Naive thymus-derived CD4-positive, alpha-beta T cell (primary cell): Measurements from ENCODE around the gene ANK3. TPM values are rescaled to one million over a fixed set of nuclear protein-coding genes. Genes with fewer than 3 reads are reported as not detected.

ENCODE experiments used
- ATAC-seq: fragments of 150-1000 bp; cut with Tn5 transposase; 2 replicates; pipeline ENCODE4 v1.10.0; 2021; ENCODE audit warnings: mild to moderate bottlenecking, moderate library complexity
- CTCF ChIA-PET: fragments of 350-600 bp; sonication (Branson Sonifier 250); formaldehyde crosslinking; loops from one replicate; lab custom pipeline; 2021; ENCODE audit warnings: antibody characterized with exemption; lab: Charles Lee
- POLR2A ChIA-PET: fragments of 350-600 bp; sonication (Branson Sonifier 250); formaldehyde crosslinking; loops from one replicate; lab custom pipeline; 2021; ENCODE audit warnings: antibody characterized with exemption, inconsistent platforms; lab: Charles Lee
- DNase-seq, 9 donors: peaks; one replicate each; pipeline versions ENCODE4 v3.0.0 to v3.0.0-alpha.2; 2020 to 2022; ENCODE audit warnings: mixed read lengths in 1 of 9
- H3K27ac ChIP-seq: one replicate; pipeline ENCODE4 v1.7.0; 2013; ENCODE audit warnings: mild to moderate bottlenecking, low read depth, low read length, moderate library complexity
- H3K27me3 ChIP-seq, 2 donors: one replicate each; pipeline ENCODE4 v1.7.0; 2013; ENCODE audit warnings: low read length in 2 of 2, mild to moderate bottlenecking in 2 of 2, moderate library complexity in 2 of 2; ENCODE audit not compliant: control insufficient read depth in 2 of 2, insufficient read depth in 2 of 2
- H3K36me3 ChIP-seq, 3 experiments: 1 replicate in 2 of 3; 2 replicates in 1 of 3; pipeline ENCODE4 v1.7.0; 2013; ENCODE audit warnings: low read length in 3 of 3, mild to moderate bottlenecking in 3 of 3, moderate library complexity in 1 of 3; ENCODE audit not compliant: insufficient read depth in 3 of 3, control insufficient read depth in 2 of 3
- H3K4me1 ChIP-seq, 2 donors: one replicate each; pipeline ENCODE4 v1.7.0; 2013; ENCODE audit warnings: low read length in 2 of 2, mild to moderate bottlenecking in 2 of 2, moderate library complexity in 1 of 2; ENCODE audit not compliant: control insufficient read depth in 2 of 2, insufficient read depth in 2 of 2
- H3K4me3 ChIP-seq: 2 replicates; pipeline ENCODE4 v1.7.0; 2013; ENCODE audit warnings: mild to moderate bottlenecking, low read length
- H3K9me3 ChIP-seq, 3 experiments: 1 replicate in 2 of 3; 2 replicates in 1 of 3; pipeline ENCODE4 v1.7.0; 2013; ENCODE audit warnings: low read length in 3 of 3; ENCODE audit not compliant: control insufficient read depth in 2 of 3
- H3K27ac Mint-ChIP-seq, 9 donors: one replicate each; pipeline ENCODE4 v1.8.0; 2020 to 2022; ENCODE audit warnings: mixed read lengths in 9 of 9, mild to moderate bottlenecking in 8 of 9, moderate library complexity in 5 of 9, inconsistent platforms in 2 of 9
- H3K27me3 Mint-ChIP-seq, 5 donors: one replicate each; pipeline ENCODE4 v1.8.0; 2021 to 2022; ENCODE audit warnings: mixed read lengths in 5 of 5, mild to moderate bottlenecking in 1 of 5
- H3K36me3 Mint-ChIP-seq, 5 donors: one replicate each; pipeline ENCODE4 v1.8.0; 2020 to 2022; ENCODE audit warnings: mixed read lengths in 5 of 5, mild to moderate bottlenecking in 3 of 5, inconsistent platforms in 1 of 5
- H3K4me1 Mint-ChIP-seq, 7 donors: one replicate each; pipeline ENCODE4 v1.8.0; 2020 to 2022; ENCODE audit warnings: mixed read lengths in 7 of 7, mild to moderate bottlenecking in 3 of 7, inconsistent platforms in 1 of 7
- H3K4me3 Mint-ChIP-seq, 10 donors: one replicate each; pipeline ENCODE4 v1.8.0; 2020 to 2022; ENCODE audit warnings: mild to moderate bottlenecking in 10 of 10, mixed read lengths in 10 of 10, moderate library complexity in 6 of 10, inconsistent platforms in 2 of 10
- H3K9me3 Mint-ChIP-seq, 11 donors: one replicate each; pipeline ENCODE4 v1.8.0; 2020 to 2022; ENCODE audit warnings: mixed read lengths in 11 of 11, mild to moderate bottlenecking in 4 of 11, inconsistent platforms in 1 of 11, moderate library complexity in 1 of 11
- intact Hi-C, 2 donors: fragments of 100-400 bp; cut with micrococcal nuclease; formaldehyde crosslinking; loops; one replicate each; pipeline ENCODE4 v1.15.1; 2023
- polyA plus RNA-seq, 2 donors: library from polyadenylated mRNA; unstranded; fragments of 300-500 nt; fragmentation: Illumina TruSeq; gene quantifications; one replicate each; pipeline ENCODE4 v1.2.3, GENCODE V29; 2021
- total RNA-seq, 6 experiments: library from RNA in 5 of 6; stranded (reverse) in 5 of 6; gene quantifications; 1 replicate in 5 of 6; 2 replicates in 1 of 6; pipeline ENCODE4 v1.2.3 and lab custom pipeline; 2021 to 2026

The ANK3 gene
- total and polyA plus RNA-seq, 7 experiments from 2014 or later = 23.9 to 72.9 (median 61.4) TPM

DNA sequence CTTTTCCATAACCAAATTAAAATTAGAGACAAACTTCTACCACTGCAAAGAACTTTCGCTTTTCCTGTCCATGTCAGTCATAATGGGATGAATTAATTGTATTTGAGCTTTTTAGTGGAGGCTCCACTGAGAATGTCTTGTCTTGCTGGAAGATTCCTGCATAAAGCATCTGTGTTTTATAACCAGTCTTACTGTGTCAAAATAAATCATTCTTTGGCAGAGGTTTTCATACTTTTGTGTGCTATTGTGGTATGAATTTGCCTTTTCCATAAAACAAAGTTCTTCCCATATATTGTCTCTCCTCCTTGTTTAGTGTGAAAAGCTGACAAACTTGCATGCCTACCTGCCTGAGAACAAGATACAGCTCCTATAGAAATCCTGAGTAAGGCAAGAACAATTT is 358.5 kb downstream of the ANK3 start:
- ATAC-seq (no peak), DNase-seq (no peak)
- no peaks in the 10 kb centered on the region for H3K27me3 ChIP-seq
- H3K9me3 Mint-ChIP-seq = no peaks in the 10 kb centered on the region
- H3K9me3 ChIP-seq = no peaks in the 10 kb centered on the region
- H3K4me1 Mint-ChIP-seq = peaks cover 0 to 9% (median 0%) of the 10 kb centered on the region in 7 donors
- no peaks in the 10 kb centered on the region for H3K4me1 ChIP-seq
- ChIA-PET CTCF (interaction anchor here (0.6 to 1.5 kb wide), 2 partner anchors 12 to 405 kb away, joined by 4 to 5 read pairs; no protein-coding TSS in a partner anchor), POLR2A (interaction anchor here (0.5 kb wide), 1 partner anchor 813 kb away, joined by 3 read pairs; no protein-coding TSS in a partner anchor)
- H3K27me3 Mint-ChIP-seq = no peaks in the 10 kb centered on the region
- H3K4me3 ChIP-seq = no peak overlapping the region
- no peak overlapping the region for H3K4me3 Mint-ChIP-seq
- H3K27ac ChIP-seq = no peak overlapping the region
- H3K36me3 Mint-ChIP-seq = peaks cover 0 to 14% (median 1%) of the 10 kb centered on the region in 5 donors
- peak overlapping the region in 2 of 9 donors; percentile 17 to 51 for H3K27ac Mint-ChIP-seq
- no peaks in the 10 kb centered on the region for H3K36me3 ChIP-seq
- intact Hi-C loops = loop anchor here (5.0 kb wide), 2 partner anchors 224 to 1249 kb away; no protein-coding TSS in a partner anchor

GRCh38 chr10:60029475-60029874 is 360.2 kb downstream of the ANK3 start:
- POLR2A ChIA-PET = no interaction called here
- Mint-ChIP-seq H3K27me3 (no peaks in the 10 kb centered on the region), H3K4me3 (no peak overlapping the region), H3K9me3 (no peaks in the 10 kb centered on the region), H3K27ac (peak overlapping the region in 2 of 9 donors; percentile 16 to 72), H3K36me3 (peaks cover 0 to 14% (median 1%) of the 10 kb centered on the region in 5 donors), H3K4me1 (peaks cover 0 to 9% (median 0%) of the 10 kb centered on the region in 7 donors)
- Histone ChIP-seq H3K36me3 (no peaks in the 10 kb centered on the region), H3K27ac (no peak overlapping the region), H3K4me3 (no peak overlapping the region), H3K4me1 (no peaks in the 10 kb centered on the region), H3K27me3 (no peaks in the 10 kb centered on the region), H3K9me3 (no peaks in the 10 kb centered on the region)
- CTCF ChIA-PET = no interaction called here
- intact Hi-C loops = no loop called here
- no peak for ATAC-seq
- no peak for DNase-seq

GRCh38 chr10:60028081-60028480 is 361.6 kb downstream of the ANK3 start:
- no peaks in the 10 kb centered on the region for H3K27me3 Mint-ChIP-seq
- peaks cover 0 to 2% (median 0%) of the 10 kb centered on the region in 11 donors for H3K9me3 Mint-ChIP-seq
- H3K36me3 Mint-ChIP-seq = peaks cover 0 to 11% (median 1%) of the 10 kb centered on the region in 5 donors
- H3K4me3 Mint-ChIP-seq = no peak overlapping the region
- Histone ChIP-seq H3K27ac (no peak overlapping the region), H3K9me3 (no peaks in the 10 kb centered on the region), H3K4me3 (no peak overlapping the region), H3K27me3 (no peaks in the 10 kb centered on the region), H3K36me3 (no peaks in the 10 kb centered on the region), H3K4me1 (no peaks in the 10 kb centered on the region)
- DNase-seq (no peak), ATAC-seq (no peak)
- H3K27ac Mint-ChIP-seq = peak overlapping the region in 1 of 9 donors; percentile 32
- ChIA-PET CTCF (no interaction called here), POLR2A (no interaction called here)
- peaks cover 0 to 9% (median 0%) of the 10 kb centered on the region in 7 donors for H3K4me1 Mint-ChIP-seq
- intact Hi-C loops = no loop called here

- Histone ChIP-seq H3K27ac (no peak overlapping the region), H3K4me3 (no peak overlapping the region), H3K9me3 (no peaks in the 10 kb centered on the region), H3K27me3 (no peaks in the 10 kb centered on the region), H3K36me3 (no peaks in the 10 kb centered on the region), H3K4me1 (no peaks in the 10 kb centered on the region)
- peaks cover 0 to 4% (median 1%) of the 10 kb centered on the region in 5 donors for H3K36me3 Mint-ChIP-seq
- no peaks in the 10 kb centered on the region for H3K27me3 Mint-ChIP-seq
- ChIA-PET CTCF (no interaction called here), POLR2A (no interaction called here)
- ATAC-seq (no peak), DNase-seq (no peak)
- H3K4me3 Mint-ChIP-seq = no peak overlapping the region
- peaks cover 0 to 3% (median 0%) of the 10 kb centered on the region in 11 donors for H3K9me3 Mint-ChIP-seq
- intact Hi-C loops = no loop called here
- no peak overlapping the region for H3K27ac Mint-ChIP-seq
- no peaks in the 10 kb centered on the region for H3K4me1 Mint-ChIP-seq
These were observed 364.4 kb downstream of the ANK3 start for GRCh38 chr10:60025279-60025678.

- no peak overlapping the region for H3K4me3 Mint-ChIP-seq
- ATAC-seq (no peak), DNase-seq (no peak)
- ChIA-PET CTCF (no interaction called here), POLR2A (no interaction called here)
- peaks cover 0 to 1% (median 0%) of the 10 kb centered on the region in 5 donors for H3K27me3 Mint-ChIP-seq
- H3K36me3 Mint-ChIP-seq = peaks cover 0 to 3% (median 1%) of the 10 kb centered on the region in 5 donors
- Histone ChIP-seq H3K27me3 (no peaks in the 10 kb centered on the region), H3K4me3 (no peak overlapping the region), H3K4me1 (no peaks in the 10 kb centered on the region), H3K27ac (no peak overlapping the region), H3K9me3 (no peaks in the 10 kb centered on the region), H3K36me3 (no peaks in the 10 kb centered on the region)
- H3K4me1 Mint-ChIP-seq = no peaks in the 10 kb centered on the region
- peak overlapping the region in 1 of 9 donors; percentile 29 for H3K27ac Mint-ChIP-seq
- peaks cover 0 to 3% (median 0%) of the 10 kb centered on the region in 11 donors for H3K9me3 Mint-ChIP-seq
- intact Hi-C loops = no loop called here
These were observed 365.2 kb downstream of the ANK3 start for GRCh38 chr10:60024506-60024905.

- Histone ChIP-seq H3K27me3 (no peaks in the 10 kb centered on the region), H3K27ac (no peak overlapping the region), H3K36me3 (no peaks in the 10 kb centered on the region), H3K4me1 (no peaks in the 10 kb centered on the region), H3K9me3 (no peaks in the 10 kb centered on the region), H3K4me3 (no peak overlapping the region)
- no peaks in the 10 kb centered on the region for H3K4me1 Mint-ChIP-seq
- H3K36me3 Mint-ChIP-seq = no peaks in the 10 kb centered on the region
- DNase-seq = no peak
- ChIA-PET CTCF (no interaction called here), POLR2A (no interaction called here)
- H3K27ac Mint-ChIP-seq = peak overlapping the region in 1 of 9 donors; percentile 67
- no peak overlapping the region for H3K4me3 Mint-ChIP-seq
- intact Hi-C loops = no loop called here
- ATAC-seq = no peak
- H3K27me3 Mint-ChIP-seq = peaks cover 0 to 5% (median 4%) of the 10 kb centered on the region in 5 donors
- H3K9me3 Mint-ChIP-seq = peaks cover 0 to 6% (median 0%) of the 10 kb centered on the region in 11 donors
These were observed 366.4 kb downstream of the ANK3 start for GRCh38 chr10:60023155-60023877.
